DOHH2 (cell line): ENCODE results near the gene KRT17.

Source experiments
- CTCF ChIP-seq: fragments of 200-600 bp; sonication (generic); IDR thresholded peaks from one replicate; pipeline ENCODE4 v1.5.1; 2014; ENCODE audit warnings: antibody characterized with exemption, mild to moderate bottlenecking, low read depth, low read length; ENCODE audit not compliant: poor library complexity, severe bottlenecking
- EZH2phosphoT487 ChIP-seq: fragments of 200-600 bp; sonication (generic); IDR thresholded peaks from 2 replicates; pipeline ENCODE4 v1.6.1; 2017; ENCODE audit warnings: borderline replicate concordance, mild to moderate bottlenecking, antibody characterized with exemption, low read length, moderate library complexity, mixed read lengths

DNA sequence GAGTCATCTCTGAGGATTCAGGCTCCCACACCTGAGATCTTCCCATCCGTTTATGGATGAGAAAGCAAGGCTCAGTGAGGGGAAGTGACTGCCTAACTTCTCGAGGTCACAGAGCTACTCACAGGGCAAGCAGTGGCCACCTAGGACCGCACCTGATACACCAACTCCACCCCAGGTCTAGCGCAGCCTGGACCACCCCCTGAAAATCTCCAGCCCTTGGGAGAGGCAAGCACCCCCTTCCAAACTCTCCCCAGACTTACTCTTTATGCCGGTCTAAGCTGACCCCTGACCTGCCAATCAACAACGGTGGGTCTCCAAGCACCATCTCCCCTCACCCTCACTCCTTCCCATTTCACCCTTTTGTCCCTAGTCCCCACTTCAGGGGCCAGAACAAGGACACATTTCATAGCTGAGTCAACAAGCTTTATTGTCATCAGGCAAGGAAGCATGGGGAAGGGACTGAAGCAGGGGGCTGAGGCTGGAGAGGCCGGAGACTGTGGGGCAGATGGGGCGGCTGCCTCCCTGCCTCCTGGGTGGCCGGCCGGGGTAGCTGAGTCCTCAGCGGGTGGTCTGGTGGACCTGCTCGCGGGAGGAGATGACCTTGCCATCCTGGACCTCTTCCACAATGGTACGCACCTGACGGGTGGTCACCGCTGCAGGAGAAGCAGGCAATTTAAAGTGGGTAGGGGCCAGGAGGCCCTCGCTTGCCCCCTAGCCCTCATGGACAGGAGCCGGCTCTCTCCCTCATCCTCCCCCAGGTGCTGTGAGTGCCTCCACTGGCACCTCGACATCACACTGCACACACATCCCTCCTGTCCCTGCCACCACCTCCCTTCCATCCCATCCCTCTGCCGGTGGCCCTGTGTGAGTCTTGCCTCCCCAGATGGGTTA, 5.1 kb downstream of the KRT17 start:
- TF ChIP-seq EZH2phosphoT487 (no peak), CTCF (no peak)
